HUES48 (cell line): ENCODE results near the gene RALGDS.

Source experiments
- H3K27ac ChIP-seq: one replicate; pipeline ENCODE4 v1.7.0; 2013; ENCODE audit warnings: low read depth, low read length, inconsistent platforms
- H3K27me3 ChIP-seq: 2 replicates; pipeline ENCODE4 v1.6.1; 2013; ENCODE audit warnings: mild to moderate bottlenecking, low read length; ENCODE audit not compliant: control insufficient read depth, insufficient read depth
- H3K36me3 ChIP-seq: 2 replicates; pipeline ENCODE4 v1.6.1; 2013; ENCODE audit warnings: low read length; ENCODE audit not compliant: control insufficient read depth, insufficient read depth
- H3K4me1 ChIP-seq: 2 replicates; pipeline ENCODE4 v1.6.1; 2013; ENCODE audit warnings: mild to moderate bottlenecking, low read length; ENCODE audit not compliant: control insufficient read depth, insufficient read depth
- H3K4me3 ChIP-seq: 2 replicates; pipeline ENCODE4 v1.5.1; 2013; ENCODE audit warnings: mild to moderate bottlenecking, low read depth, low read length
- H3K9ac ChIP-seq: 2 replicates; pipeline ENCODE4 v1.6.1; 2013; ENCODE audit warnings: mild to moderate bottlenecking, low read depth, low read length, moderate library complexity
- H3K9me3 ChIP-seq: 2 replicates; pipeline ENCODE4 v1.6.1; 2013; ENCODE audit warnings: low read length; ENCODE audit not compliant: control insufficient read depth, insufficient read depth

The RALGDS gene

DNA sequence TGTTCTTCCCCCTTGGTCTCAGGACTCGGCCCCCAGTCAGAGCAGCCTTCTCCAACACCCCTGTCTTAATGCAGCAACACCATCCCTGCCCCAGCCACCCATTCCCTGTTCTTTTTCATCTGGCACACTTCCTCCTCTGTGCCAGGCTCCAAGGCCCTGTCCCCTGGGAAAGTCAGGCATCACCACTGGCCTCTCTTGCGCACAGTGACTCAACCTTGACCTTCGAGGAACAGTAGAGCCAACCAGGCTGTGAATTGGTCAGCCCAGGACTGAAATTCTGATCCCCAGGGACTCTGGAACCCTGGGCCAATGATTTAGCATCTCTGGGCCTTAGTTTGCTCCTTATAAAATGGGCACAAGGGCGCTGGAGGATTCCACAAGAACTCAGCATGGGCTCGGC, 10.5 kb upstream of the RALGDS start:
- H3K36me3 ChIP-seq: no peaks in the 10 kb centered on the region
- no peaks in the 10 kb centered on the region for H3K9me3 ChIP-seq
- peaks cover 4% of the 10 kb centered on the region; the same call in 1 of the 2 replicates for H3K4me1 ChIP-seq
- no peak overlapping the region for H3K27ac ChIP-seq
- H3K27me3 ChIP-seq: no peaks in the 10 kb centered on the region
- H3K9ac ChIP-seq: no peak overlapping the region
- no peak overlapping the region for H3K4me3 ChIP-seq

DNA sequence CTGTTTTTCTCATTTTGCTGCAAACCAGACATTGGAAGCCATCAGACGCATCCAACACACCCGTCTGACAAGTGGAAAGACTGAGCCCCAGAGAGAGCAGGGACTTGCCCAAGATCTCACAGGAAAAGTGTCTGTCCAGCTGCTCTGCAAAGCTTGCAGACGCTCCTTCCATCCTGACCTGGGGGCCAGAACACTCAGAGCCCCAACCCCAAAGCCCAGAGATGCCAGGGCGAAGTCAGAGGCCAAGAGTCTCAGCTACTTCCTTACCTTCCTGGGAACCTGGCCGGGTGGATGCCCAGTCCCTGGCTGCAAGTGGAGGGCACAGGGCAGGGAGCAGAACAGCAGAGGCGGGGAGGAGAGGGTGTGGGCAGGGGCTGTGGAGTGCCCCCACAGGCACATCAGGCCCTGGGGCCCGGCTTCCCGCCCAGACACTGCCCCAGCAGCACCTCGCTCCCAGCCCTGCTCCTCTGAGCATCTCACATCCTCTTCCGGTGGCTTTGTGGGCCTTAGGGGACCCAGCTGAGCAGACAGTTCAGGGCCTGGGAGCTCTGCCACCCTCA, 9.7 kb upstream of the RALGDS start:
- no peaks in the 10 kb centered on the region for H3K27me3 ChIP-seq
- no peak overlapping the region for H3K9ac ChIP-seq
- no peaks in the 10 kb centered on the region for H3K36me3 ChIP-seq
- peaks cover 4% of the 10 kb centered on the region; the same call in 1 of the 2 replicates for H3K4me1 ChIP-seq
- no peak overlapping the region for H3K27ac ChIP-seq
- H3K9me3 ChIP-seq: no peaks in the 10 kb centered on the region
- no peak overlapping the region for H3K4me3 ChIP-seq

DNA sequence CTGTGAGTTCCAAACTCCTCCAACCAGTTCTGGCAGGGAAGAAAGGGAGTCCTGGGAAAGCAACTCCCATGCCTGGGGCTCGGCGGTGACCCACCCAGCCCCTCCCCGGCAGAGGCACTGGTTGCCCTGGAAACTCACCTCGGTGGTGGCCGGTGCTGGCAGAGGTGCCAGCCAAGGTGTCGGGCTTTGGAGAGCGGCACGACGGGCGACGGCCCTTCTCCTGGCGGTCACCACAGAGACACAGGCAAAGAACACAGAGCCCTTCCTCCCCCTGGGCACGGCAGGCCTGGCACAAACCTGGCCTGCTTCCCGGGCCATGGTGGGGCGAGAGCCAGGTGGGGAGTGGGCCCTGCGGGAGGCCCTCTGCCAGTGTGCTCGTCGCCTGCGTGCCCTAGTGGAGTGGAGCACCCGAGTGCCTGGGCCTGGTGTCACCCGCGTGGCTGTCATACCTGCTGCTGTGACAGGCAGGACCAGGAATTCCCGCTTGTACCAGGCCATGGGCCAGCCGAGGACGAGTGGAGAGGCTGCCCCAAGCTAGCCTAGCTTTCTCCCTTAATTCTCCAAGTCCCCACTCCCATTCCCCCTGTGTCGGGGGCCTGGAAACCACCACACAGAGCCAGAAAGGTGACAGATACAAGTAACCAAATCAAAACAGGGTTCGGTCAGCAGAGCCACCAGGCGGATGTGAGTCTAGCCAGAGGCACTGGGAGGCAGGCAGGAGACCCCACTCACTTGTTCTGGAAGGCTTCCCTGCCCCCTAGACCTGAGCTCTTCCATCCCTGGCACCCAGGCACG, 8.2 kb upstream of the RALGDS start:
- no peaks in the 10 kb centered on the region for H3K36me3 ChIP-seq
- H3K9ac ChIP-seq: no peak overlapping the region
- no peak overlapping the region for H3K27ac ChIP-seq
- H3K27me3 ChIP-seq: no peaks in the 10 kb centered on the region
- no peaks in the 10 kb centered on the region for H3K9me3 ChIP-seq
- peaks cover 4% of the 10 kb centered on the region; the same call in 1 of the 2 replicates for H3K4me1 ChIP-seq
- no peak overlapping the region for H3K4me3 ChIP-seq

DNA sequence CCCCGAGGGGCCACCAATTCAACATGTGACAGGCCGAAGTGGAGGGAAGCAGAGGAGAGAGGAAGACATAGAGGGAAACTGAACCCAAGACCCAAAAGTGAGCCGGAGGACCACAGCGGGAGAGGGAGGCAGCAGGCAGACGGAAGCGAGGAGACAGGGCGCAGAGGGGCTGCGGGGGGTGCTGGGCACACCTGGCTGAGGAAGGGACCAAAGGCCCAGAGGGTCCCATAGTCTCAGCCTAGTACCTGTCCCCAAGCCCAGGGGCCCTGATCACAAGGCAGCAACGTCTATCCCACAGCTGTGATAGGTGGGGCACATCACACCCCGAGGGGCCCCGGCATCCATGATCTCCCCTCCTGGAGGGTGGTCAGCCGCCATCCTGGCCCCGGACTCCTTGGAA, 7.1 kb upstream of the RALGDS start:
- no peak overlapping the region for H3K9ac ChIP-seq
- H3K27me3 ChIP-seq: no peaks in the 10 kb centered on the region
- H3K9me3 ChIP-seq: no peaks in the 10 kb centered on the region
- H3K4me1 ChIP-seq: peaks cover 2% of the 10 kb centered on the region; the same call in 1 of the 2 replicates
- H3K4me3 ChIP-seq: no peak overlapping the region
- no peaks in the 10 kb centered on the region for H3K36me3 ChIP-seq
- H3K27ac ChIP-seq: no peak overlapping the region

DNA sequence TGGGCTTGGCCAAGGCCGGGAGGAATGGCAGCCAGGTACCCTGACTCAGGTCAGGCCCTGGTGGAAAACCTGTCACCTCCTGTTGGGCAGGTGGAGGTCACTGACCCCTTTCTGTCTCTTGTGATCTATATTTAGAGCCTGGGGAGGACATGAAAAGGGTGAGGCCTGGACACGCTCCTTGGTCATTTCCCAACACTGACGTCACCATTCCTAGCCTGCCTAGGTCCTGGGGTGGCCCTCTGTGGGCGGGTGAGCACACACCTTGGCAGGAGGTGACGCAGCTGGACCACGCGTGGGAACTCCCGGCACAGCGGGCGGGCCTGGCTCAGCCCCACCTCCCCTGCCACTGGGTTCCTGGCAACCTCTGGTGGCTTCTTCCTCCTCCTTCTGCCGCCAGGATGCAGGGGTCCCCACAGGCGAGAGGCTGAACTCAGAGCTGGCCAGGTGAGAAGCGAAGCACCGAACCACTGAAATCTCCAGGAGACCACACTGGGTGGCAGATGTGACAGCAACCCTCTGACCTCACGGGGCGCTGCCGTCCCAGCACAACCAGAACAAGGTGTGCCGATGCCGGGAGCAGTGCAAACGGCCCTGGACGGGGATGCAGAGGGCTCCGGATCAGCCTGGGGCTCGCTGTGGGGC, 6.4 kb upstream of the RALGDS start:
- H3K4me1 ChIP-seq: no peaks in the 10 kb centered on the region
- H3K36me3 ChIP-seq: no peaks in the 10 kb centered on the region
- H3K9me3 ChIP-seq: no peaks in the 10 kb centered on the region
- H3K4me3 ChIP-seq: no peak overlapping the region
- no peak overlapping the region for H3K27ac ChIP-seq
- H3K9ac ChIP-seq: no peak overlapping the region
- H3K27me3 ChIP-seq: 0 out of 2 replicates have a peak, but pooled peaks cover 2% of the 10 kb centered on the region

DNA sequence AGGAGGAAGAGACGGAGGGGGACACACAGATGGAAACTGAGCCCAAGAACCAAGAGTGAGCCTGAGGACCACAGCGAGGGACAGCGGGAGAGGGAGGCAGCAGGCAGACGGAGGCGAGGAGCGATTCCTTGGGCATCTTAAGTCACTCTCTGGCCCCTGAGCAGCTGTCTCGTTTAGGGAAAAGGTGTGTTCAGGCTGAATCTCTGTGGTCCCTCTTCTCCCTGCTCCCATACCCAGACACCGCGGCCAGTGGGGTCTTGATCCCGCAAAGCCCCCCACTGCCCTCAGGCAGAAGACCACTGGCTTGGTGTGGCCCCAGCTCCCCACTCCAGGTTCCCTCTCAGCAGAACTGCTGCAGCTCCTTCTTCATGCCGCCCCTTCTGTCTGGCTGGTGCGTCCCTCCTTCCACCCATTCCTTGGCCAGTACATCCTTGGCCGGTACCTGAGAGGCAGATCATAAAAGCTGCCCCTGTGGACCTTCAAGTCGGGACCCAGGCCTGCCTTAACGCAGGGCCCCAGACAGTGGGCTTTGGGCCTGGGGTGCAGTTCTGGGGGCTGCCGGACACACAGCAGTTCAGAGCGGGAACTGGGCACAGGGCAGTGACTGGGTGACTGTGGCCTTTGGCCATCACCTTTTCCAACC, 5.8 kb upstream of the RALGDS start:
- H3K36me3 ChIP-seq: no peaks in the 10 kb centered on the region
- H3K27ac ChIP-seq: no peak overlapping the region
- no peak overlapping the region for H3K4me3 ChIP-seq
- no peaks in the 10 kb centered on the region for H3K9me3 ChIP-seq
- no peaks in the 10 kb centered on the region for H3K4me1 ChIP-seq
- no peak overlapping the region for H3K9ac ChIP-seq
- peaks cover 8% of the 10 kb centered on the region; the same call in 1 of the 2 replicates for H3K27me3 ChIP-seq

DNA sequence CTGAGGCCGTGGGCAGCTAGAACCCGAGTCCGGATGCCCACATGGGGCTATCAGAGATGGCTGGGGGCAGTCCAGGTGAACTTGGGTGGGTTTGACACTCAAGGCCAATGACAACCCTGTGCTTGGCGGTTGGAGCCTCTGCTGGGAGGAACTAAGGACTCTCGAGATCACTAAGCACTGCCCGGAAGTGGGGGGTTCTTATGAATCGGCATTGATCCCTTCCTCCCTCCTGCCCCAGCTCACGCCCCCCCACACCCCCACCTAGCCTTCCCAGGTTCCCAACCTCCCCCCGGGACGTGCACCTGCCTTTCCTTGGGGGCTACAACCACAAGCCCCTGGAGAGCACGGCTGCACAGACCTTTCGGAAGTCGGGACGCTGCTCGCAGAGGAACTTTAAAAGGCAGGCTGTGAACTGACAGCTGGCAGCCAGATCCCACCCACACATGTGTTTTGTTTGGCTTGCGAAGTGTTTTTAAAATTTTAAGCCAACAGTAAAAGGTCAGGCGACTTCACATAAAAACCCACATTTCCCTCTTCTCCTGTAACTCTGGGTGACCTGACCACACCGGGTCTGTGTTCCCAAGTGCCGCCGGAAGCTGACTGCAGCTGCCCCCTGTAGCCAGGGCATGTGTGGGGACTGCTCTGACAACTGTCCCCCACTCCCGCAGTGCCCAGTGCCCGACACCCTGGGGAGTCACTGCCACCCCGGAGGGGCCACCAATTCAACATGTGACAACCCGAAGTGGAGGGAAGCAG, 5.1 kb upstream of the RALGDS start:
- no peak overlapping the region for H3K9ac ChIP-seq
- no peak overlapping the region for H3K4me3 ChIP-seq
- no peaks in the 10 kb centered on the region for H3K4me1 ChIP-seq

DNA sequence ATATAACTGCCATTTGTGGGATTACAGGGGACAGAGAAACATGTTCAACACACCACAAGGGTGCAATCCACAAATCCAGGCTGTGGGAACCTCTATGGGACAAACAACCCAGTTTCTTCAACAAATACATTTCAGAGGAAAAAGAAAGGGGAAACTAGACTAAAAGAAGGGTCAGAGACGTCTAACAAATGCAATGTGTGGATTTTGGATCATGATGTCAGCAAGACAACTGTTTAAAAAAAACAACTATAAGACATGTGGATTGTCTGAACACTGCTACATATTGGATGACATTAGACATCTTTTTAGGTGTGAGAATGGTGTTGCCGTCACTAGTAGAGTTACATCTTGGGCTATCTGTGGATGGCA, 3.9 kb upstream of the RALGDS start:
- peaks cover 2% of the 10 kb centered on the region; the same call in 1 of the 2 replicates for H3K4me1 ChIP-seq
- no peak overlapping the region for H3K9ac ChIP-seq
- no peaks in the 10 kb centered on the region for H3K9me3 ChIP-seq
- no peak overlapping the region for H3K4me3 ChIP-seq
- H3K27me3 ChIP-seq: peaks cover 20% of the 10 kb centered on the region
- H3K27ac ChIP-seq: no peak overlapping the region
- no peaks in the 10 kb centered on the region for H3K36me3 ChIP-seq

More for the DNA sequence above, 5.1 kb upstream of the RALGDS start:
- H3K9me3 ChIP-seq: no peaks in the 10 kb centered on the region
- no peaks in the 10 kb centered on the region for H3K36me3 ChIP-seq
- peaks cover 14% of the 10 kb centered on the region; the same call in 1 of the 2 replicates for H3K27me3 ChIP-seq
- no peak overlapping the region for H3K27ac ChIP-seq

DNA sequence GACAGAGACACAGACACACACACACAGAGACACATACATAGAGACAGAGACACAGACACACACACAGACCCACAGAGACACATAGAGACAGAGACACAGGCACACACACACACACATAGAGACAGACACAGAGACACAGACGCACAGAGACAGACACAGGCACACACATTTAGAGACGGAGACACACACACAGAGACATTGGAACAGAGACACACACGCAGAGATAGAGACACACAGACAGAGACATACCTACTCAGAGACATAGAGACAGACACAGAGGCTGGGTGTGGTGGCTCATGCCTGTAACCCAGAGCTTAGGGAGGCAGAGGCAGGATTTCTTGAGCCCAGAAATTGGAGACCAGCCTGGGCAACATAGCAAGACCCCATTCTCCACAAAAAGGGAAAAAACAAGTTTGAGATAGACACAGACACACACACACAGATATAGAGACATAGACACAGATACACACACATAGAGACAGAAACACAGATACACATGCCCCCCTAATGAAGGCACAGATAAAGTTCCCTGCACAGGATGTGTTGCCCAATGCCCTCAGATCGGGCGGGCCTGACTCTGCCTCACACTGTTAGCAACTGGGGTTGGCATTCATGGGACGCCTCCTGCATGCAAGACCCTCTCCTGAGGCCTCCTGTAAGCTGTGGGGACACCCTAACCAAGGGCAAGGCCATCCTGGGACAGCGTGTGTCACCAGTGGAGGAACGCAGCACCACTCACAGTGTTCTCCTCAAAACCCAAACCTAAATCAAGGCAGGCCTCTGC, 3.3 kb upstream of the RALGDS start:
- no peak overlapping the region for H3K9ac ChIP-seq
- H3K9me3 ChIP-seq: no peaks in the 10 kb centered on the region
- H3K27ac ChIP-seq: no peak overlapping the region
- H3K27me3 ChIP-seq: peaks cover 25% of the 10 kb centered on the region
- no peaks in the 10 kb centered on the region for H3K36me3 ChIP-seq
- no peak overlapping the region for H3K4me3 ChIP-seq
- H3K4me1 ChIP-seq: peaks cover 7% of the 10 kb centered on the region; the same call in 1 of the 2 replicates
